ENCODE results near the gene EFNA4.

EFNA4 gene

DNA sequence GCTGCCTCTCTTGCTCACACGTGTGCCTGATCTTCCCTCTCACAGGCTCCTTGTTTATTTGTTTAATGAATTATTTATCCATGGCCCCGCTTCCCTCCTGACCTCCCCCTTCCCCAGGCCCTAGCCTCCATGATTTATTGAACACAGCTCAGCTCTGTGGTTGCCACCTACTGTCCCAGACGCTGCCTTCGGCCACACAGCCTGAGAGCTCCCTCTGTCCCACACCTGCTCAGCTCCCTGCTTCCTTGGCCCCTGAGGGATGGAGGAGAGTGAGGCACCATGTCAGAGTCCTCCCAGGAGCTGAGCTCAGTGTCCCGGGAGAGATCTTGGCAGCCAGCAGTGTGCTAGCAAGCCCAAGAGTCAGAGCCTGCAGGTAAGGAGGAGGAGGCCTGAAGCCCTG lies 12.0 kb downstream of the EFNA4 start:
- DNase-seq = no peak

DNA sequence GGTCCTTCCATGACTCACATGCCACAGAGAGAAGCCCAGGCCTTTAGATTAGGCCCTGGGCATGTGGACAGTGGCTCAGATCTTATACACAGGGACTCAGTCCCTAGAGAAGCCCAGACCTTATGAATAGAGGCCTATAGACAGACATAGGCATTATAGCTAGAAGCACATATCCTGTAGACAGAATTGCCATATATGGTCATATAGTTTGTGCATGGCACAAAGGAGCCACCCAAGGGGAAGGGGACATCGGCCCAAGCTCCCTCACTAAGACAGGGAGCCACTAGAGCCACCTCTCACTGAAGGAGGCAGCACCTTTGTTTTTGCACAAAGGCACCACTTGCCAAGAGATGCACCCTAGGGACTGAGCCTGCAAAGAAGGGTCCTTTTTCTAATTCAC lies 12.8 kb downstream of the EFNA4 start:
- no peak for DNase-seq

DNA sequence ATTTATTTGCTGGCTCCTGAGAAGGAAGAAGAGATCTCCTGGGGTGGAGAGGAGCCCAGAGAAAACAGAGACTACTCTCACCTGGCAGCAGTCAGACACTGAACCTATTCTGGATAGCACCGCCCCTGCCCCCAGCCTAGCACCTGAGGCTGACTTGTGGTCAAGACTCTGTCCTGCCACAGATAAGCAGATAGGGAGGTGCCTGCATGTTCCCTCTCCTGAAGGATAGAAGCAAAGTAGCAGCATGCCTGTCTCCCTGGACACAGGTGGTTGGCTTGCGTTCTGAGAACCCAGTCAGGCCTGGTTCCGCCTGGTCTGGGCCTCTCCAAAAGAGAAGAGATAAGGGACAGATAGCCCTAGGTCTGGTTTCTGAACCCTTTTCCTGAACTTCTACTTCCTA lies 13.8 kb downstream of the EFNA4 start:
- no peak for DNase-seq

DNA sequence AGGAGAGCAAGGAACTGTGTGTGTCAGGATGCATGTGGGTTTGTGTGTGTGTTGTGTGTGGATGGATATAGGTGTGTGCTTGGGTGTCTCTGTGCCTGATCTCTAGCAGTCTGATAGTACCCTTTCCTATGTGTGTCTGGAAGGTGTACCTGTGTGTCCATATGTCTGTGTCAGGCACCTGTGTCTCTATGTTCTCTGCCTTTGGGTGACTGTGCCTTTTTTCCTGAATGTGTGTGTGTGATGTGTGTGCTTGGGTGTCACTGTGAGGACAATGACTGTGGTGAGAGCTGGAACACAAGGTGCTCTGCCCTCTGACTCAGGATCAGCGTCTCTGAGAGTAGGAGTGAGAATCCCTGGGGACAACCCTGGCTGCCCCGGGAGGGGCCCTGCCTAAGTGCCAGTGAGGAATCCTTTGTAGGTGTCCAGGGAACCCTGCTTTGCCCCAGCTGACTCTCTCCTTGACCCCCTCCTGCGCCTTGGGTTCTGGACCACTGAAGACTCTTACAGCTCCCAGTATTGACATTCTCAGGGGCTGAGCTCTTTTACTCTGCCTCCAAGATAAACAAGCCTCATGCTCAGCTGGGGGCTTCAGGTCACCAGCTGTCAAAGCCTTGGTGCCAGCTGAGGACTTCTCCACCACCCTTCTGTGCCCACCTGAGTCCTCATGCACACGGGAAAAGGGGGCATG lies 14.4 kb downstream of the EFNA4 start:
- no peak for DNase-seq

DNA sequence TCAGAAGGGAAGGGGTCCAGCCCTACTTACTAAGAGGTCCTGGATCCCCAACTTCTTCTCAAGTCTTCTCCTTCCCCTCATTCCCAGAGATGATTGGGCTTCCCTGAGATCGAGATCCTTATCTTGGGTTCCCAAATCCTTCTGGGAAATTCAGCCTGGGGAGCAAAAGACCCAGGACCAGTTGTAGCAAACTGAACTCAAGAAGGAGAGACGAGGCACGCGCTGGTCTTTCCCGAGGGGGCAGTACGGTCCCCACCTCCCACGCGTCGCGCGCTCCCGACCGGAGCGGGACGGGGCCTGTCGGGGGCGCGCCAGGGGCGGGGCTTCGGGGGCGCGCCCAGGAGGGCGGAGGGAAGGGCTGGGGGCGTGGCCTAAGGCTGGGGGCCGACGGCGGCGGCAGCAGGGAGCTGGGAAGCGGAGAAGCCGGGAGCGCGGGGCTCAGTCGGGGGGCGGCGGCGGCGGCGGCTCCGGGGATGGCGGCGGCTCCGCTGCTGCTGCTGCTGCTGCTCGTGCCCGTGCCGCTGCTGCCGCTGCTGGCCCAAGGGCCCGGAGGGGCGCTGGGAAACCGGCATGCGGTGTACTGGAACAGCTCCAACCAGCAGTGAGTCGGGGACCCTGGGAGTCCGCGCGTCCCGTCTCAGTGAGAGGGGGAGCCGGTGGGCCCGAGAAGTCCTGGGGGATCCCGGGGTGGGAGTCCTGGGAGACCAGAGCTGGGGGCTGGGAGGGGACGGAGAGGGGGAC lies 15.1 kb downstream of the EFNA4 start, which contains the start of gene EFNA3:
Gene EFNA3, plus strand, starts transcription at position 369 of the 741 bp plus-strand sequence. Its CDS starts 105 bp downstream, at position 474.
- peak; percentile 63 for DNase-seq

DNA sequence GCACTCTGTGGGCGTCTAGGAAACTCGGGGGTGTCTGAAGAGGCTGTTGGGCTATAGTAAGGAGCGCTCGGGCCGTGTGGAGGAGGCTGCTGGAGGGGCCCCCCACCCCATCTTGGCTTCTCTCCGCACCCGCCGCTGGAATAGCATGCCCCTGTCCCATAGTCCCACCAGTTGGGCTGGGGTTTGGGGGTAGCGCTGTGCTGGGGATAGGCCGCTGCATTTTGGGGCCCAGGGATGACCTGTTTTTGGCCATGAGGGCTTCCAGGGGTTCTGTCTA lies 15.6 kb downstream of the EFNA4 start:
- DNase-seq = no peak

DNA sequence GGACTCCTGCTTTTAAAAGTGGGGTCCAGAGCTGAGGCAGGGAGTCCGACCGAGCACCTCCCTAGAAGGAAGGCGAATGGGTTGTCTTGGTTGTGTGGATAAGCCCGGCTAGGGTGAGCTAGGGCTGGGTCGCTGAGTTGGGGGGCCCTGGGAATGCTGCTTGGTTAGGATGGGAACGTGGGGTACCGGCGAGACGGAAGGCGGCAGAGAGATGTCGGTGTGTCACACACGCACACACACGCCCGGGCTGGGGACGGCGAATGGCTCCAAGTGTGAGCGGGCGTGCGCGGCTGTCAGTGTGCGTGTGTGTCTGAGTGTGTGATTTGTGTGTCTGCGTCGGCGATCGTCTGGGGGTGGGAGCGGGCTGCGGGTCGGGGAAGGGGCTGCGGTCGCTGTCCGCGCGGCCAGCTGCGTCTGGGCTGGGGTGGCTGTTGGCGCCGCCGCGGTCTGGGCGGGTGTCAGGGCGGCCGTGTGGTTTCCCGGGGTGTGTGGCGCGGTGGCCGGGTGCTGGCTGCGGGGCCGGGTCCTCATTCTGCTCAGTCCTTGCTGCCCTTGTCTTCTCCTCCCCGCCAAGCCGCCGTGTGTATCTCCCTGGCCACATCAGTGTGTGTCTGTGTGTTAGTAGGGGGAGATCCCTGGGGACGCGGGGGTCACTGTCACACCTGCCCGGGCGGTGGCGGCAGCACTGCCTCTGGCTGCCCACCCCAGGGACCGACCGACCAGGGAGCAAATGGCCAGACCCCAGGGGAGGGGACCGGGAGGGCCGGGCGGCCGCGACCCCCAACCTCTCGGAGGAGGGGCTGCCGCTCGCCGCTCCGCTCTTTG lies 16.2 kb downstream of the EFNA4 start:
- DNase-seq = no peak

DNA sequence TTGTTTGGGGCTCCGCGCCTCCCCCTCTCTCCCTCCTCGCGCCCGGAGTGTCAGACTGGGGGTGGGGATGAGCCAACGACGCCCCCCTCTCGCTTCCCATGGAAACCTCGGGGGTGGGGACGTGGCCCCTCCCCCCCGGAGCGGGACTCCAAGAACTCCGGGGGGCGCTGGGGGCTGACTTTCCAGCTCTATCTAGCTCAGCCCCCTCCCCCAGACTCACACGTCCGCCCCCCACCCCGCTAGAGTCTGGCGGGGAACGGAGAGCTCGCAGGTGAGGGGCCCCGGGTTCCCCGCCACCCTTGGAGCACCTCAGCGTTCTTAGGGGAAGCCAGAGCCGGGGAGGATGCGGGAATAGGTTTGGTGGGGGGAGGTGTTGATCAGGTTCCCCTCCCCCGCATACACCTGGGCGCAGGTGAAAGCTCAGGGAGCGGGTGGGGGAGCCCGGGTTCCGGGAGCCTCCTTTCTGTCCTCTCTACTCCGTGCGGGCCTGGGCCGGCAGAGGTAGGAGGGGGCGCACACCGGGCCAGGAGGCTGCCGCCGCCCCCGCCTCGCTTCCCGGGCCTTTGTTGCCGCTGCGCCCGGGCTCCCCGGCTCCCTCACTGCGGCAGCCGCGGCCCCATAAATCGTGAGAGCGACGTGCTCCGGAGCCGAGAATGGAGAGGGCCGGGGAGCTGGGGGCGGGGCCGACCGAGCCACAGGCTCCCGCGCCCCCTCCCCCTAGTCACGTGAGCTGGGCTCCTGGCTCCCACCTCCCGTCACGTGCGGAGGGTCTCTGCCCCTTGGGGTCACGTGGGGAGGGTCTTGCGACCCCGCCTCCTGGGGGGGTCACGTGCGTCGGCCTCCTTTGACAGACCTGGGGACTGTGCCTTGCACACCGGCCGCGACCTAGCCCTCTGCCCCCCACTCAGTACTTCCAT lies 17.0 kb downstream of the EFNA4 start:
- no peak for DNase-seq

DNA sequence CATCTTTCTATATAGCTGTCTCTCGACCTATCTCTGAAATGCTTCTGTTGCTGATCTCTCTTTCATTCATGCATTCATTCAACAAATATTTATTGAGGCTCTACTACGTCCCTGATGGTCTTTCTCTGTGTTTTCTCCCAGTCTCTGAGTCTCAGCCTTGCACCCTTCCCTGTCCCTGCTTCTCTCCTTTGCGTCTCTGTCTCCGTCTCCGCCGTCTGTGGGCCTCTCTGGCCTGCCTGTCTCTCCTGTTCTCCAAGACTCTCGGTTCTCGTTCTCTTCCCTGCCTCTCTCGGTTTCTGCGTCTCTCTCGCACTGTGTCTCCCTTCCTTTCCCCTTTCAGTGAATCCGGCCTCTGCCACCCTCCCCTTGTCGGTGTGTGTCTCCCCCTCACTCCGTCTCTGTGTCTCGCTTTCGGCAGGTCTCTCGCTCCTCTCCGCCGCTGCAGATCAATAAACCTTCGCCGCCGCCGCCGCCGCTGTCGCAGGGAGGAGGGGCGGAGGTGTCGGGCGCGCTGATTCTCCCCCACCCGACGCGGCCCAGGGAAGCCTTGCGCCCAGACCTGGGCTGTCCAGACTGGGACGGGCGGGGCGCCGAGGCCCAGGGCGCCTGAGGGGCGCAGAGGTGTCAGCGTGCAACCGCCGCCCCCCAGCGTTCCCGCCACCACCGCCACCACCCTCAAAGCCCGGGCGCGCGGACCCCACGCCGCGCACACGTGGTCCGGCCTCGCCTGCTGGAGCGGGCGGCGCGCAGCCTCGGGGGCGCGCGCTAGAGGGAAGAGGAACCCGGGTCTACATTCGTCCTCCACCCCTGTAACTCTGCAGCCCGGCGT lies 18.1 kb downstream of the EFNA4 start:
- DNase-seq = no peak

DNA sequence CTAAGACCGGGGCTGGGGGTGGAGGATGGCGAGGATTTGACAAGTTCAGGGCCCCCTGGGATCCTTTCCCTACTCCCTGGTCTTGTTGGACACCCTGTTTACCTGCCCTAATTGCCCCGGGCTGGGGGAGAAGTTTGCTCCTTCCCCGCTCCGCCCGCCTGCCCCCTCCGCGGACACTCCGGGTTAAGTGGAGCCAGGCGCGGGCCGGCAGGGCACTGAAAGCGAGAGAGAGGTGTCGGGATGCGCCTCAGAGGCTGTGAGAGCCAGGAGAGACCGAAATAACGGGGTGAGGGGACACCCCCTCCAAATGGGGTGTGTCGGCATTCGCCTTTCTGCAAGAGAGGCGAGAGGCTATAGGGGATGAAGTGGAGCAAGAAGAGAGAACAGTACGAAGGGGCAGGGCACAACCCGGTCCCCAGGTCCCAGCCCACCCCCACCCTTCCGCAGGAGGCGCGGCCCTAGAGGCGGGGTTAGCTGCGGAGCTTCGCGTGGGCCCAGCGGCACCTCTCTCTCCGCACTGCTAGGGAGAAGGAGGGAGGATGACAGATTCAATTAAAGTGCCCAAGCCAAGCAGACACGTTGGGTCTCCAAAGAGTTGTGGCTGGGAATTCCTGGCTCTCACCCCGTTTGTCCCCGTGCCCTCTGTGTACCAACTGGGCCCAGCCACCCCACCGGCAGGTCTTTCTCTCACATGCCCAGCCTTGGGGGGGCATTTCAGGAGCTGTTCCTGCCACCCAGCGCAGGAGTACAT lies 18.9 kb downstream of the EFNA4 start:
- no peak for DNase-seq

DNA sequence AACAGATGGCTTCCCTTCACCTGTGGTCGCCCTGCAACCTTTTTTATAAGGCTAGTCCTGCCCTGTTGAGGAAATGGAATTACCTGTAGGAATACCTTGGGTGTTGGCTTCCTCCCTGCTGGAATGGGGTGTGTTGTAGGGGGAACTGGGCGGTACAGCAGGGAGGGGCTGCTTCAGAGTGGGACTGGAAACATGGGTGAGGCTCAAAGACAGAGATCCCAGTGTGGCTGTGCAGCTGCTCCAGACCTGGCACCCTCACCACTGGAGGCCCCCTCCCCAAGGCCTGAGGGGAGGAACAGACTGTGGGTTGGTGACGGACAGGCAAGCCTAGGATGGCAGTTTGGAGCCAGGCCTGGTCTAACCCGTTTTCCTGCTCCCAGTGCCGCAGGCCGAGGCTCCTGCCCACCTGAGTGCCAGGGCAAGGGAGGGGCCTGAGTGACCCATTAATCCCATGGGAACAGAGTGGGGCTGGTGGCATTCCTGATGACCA lies 19.6 kb downstream of the EFNA4 start:
- no peak for DNase-seq

DNA sequence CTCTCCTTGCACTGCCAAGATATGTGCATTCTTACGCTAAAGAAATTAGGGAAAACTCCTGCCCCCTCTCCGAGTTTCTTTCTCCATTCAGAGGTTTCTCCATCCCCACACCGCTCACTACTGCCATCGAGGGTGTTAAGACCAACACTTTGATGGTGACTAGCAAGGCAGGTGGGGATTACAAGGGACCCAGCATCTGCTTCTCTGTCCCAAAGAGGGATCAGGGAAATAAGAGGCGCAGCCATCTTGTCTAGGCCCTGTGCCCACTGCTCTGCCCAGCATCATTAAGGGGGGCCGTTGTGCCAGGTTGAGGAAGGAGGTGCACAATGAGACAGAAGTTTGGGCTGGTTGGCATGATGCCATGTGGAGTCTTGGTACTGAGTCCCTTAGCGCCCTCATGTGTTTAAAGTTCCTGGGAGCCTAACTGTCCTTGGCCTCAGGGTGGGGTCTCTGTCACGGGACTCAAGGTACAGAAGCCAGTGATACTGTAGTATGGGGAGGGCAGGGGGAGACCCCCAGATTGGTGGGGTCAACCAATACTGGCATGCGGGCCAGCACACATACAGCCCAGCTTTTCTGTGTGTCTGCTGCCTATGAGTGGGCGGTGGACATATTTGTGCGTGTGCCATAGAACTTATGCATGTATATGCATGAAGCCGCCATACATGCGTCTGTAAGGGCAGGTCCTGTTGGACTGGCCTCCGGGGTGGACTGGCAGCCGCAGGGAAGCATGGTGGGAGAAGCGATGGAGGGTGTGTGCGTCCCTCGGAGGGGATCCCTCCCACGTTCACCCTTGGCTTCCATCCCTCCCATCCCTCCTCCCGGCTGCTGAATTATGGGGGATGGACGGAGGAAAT lies 20.6 kb downstream of the EFNA4 start:
- DNase-seq = peak; percentile 46

DNA sequence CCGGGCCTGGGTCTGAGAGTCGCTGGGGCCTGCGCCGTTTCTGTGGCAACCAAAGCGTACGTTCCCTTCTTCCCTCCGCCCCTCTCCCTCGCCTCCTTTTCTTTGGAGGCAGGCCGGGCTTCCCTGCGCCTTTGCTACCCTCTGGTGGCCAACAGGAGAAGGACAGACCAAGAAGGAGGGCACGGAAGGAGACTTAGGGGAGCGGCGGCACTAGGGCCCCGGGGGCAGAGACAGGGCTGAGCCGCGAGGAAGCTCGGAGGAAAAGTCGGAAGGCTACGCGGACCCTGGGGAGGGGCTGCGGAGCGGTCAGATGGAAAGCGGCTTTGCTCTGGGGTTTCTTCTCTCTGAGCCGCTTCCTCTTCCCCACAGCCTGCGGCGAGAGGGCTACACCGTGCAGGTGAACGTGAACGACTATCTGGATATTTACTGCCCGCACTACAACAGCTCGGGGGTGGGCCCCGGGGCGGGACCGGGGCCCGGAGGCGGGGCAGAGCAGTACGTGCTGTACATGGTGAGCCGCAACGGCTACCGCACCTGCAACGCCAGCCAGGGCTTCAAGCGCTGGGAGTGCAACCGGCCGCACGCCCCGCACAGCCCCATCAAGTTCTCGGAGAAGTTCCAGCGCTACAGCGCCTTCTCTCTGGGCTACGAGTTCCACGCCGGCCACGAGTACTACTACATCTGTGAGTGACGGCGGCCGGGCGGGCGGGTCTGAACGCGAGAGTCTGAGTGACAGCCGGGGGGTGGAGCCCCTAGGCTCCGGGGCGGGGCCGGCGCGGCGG lies 21.4 kb downstream of the EFNA4 start:
- peak; percentile 95 for DNase-seq

DNA sequence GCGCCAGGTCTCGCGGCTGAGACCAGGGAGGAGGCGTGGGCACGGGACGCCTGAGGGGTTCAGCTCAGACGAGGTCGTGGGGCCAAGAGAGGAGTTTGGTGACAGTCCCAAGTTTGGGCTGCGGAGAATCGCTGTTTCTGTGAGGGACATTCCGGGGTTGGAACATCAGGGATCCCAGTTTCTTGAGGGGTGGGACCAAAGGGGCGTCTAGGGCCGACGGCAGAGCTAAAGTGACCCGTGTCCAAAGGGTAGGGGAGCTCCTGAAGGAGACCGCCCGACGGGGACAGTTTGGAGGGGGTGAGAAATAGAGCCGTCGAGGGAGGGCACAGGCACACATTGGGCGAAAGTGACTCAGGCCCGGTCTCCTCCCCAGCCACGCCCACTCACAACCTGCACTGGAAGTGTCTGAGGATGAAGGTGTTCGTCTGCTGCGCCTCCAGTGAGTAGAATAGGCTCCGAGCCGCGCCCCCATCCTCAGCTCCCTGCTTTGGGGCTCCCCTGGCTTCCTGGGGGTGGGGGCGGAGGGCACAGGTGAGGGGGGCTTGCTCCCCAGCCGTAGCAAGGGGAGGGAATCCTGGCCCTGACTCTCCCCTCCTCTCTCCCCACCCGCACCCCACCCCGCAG lies 22.1 kb downstream of the EFNA4 start:
- DNase-seq = peak; percentile 74

DNA sequence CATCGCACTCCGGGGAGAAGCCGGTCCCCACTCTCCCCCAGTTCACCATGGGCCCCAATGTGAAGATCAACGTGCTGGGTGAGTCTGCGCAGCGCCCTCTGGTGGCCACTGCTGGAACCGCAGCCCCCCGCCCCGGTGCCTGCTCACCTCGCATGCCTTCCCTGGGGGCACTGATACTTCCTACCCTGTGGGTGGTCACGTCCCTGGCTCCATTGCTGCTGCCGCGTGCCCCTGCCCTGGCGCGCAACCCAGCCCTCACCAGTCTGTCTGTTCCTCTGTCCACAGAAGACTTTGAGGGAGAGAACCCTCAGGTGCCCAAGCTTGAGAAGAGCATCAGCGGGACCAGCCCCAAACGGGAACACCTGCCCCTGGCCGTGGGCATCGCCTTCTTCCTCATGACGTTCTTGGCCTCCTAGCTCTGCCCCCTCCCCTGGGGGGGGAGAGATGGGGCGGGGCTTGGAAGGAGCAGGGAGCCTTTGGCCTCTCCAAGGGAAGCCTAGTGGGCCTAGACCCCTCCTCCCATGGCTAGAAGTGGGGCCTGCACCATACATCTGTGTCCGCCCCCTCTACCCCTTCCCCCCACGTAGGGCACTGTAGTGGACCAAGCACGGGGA lies 22.7 kb downstream of the EFNA4 start:
- peak; percentile 81 for DNase-seq

DNA sequence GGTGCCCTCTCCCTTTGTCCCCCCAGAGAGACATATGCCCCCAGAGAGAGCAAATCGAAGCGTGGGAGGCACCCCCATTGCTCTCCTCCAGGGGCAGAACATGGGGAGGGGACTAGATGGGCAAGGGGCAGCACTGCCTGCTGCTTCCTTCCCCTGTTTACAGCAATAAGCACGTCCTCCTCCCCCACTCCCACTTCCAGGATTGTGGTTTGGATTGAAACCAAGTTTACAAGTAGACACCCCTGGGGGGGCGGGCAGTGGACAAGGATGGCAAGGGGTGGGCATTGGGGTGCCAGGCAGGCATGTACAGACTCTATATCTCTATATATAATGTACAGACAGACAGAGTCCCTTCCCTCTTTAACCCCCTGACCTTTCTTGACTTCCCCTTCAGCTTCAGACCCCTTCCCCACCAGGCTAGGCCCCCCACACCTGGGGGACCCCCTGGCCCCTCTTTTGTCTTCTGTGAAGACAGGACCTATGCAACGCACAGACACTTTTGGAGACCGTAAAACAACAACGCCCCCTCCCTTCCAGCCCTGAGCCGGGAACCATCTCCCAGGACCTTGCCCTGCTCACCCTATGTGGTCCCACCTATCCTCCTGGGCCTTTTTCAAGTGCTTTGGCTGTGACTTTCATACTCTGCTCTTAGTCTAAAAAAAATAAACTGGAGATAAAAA lies 23.5 kb downstream of the EFNA4 start:
- DNase-seq = no peak
